Cardiac septum (tissue), 1 donor: ENCODE data around the gene PAX8. TPM values are rescaled to one million over a fixed set of nuclear protein-coding genes. Genes with fewer than 3 reads are reported as not detected.

Source experiments
- DNase-seq: peaks from one replicate; pipeline ENCODE4 v3.0.0-alpha.2; 2020; ENCODE audit warnings: low spot score
- intact Hi-C: fragments of 100-400 bp; cut with DNase I; formaldehyde crosslinking; loops from one replicate; pipeline ENCODE4 v1.14.0; 2022
- total RNA-seq: library from RNA; stranded (reverse); fragmentation: NEBNext Ultra II Directional; extraction: Animal tissue kit (Norgen Biotek cat#: 25700); gene quantifications from one replicate; pipeline ENCODE4 v1.2.1, GENCODE V29; 2021
- donor health status: DM: no; HTN: no; CAD: no.

Gene PAX8
- total RNA-seq, 1 donor from 2014 or later = 0.35 TPM

DNA sequence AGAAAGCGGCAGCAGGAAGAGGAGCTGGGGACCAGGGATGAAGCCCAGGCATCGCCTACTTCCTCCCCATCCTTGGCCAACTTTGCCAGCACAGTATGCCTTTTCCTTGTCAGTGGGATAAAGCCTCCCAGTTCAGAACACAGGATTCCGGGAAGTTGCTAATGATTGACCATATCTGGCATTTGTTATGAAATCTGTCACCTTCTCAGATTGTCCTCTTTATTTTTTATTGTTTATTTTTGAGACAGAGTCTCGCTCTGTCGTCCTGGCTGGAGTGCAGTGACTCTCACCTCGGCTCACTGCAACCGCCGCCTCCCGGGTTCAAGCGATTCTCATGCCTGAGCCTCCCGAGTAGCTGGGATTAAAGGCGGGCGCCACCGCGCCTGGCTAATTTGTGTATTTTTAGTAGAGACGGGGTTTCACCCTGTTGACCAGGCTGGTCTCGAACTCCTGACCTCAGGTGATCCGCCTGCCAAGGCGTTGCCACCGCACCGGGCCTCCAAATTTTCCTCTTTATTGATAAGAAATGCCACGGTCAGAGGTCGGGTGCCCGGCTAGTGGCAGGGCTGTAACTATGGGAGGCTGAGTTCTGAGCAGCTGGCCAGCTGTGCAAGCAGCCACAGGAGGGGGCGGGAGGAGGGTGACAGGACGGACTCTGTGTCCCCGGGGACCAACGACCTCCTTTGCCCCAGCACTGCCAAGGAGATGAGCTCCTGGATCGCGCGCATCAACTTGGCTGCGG is 80.5 kb downstream of the PAX8 start:
- DNase-seq = no peak
- intact Hi-C loops = loop anchor here (2.0 kb wide), 1 partner anchor 59 kb away; no protein-coding TSS in a partner anchor

- no peak for DNase-seq
- intact Hi-C loops = loop anchor here (2.0 kb wide), 1 partner anchor 59 kb away; no protein-coding TSS in a partner anchor
Observed at GRCh38 chr2:113197347-113198047, 81.2 kb downstream of the PAX8 start.

DNA sequence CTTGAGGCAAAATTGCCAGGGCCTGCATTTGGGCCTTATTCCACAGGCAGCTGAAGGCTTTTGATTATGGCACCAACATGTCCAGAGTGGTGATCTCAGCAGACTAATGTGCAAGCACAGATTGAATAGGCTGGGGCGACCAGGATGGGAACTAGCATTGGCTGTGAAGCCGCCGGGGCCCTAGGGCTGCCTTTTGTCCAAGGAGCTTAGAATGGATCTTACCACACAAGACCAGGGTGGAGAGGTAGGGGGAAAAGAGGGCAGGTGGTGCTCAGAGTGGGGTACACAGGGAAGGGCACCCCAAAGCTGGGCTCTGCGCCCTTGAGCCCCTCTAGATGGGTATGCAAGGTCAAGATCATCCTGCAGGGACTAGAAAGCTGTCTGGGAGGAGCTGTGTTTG is 81.9 kb downstream of the PAX8 start:
- intact Hi-C loops = no loop called here
- no peak for DNase-seq

- DNase-seq = no peak
- intact Hi-C loops = no loop called here
Observed at GRCh38 chr2:113195923-113196501, 82.7 kb downstream of the PAX8 start.

DNA sequence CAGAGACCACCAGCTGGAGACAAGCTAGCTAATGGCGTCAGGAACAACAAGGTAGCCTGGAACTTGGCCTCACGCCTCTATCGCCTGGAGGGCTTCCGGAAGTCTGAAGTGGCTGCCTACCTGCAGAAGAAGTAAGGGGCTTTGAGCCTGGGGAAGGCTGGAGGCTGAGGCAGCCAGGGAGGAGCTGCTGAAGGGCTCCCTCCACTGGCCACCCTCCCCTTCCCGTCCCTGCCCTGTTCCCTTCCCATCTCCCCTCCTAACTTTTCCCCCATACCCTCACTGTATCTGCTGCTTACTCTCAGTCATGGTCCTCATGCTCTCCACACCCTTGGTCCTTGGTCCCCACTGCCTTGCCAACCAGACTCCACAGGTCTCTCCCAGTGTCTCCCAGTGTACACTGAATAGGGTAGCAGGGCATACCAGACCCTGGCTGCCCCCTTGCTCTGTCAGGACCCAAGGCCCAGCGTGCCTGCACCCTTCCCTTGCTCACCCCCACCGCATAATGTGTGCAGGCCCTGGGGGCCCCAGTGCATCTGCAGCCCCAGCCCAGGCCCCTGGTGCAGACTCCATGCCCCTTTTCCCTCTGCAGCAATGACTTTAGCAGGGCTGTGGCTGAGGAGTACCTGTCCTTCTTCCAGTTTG is 86.1 kb downstream of the PAX8 start:
- no peak for DNase-seq
- intact Hi-C loops = no loop called here

GRCh38 chr2:113190871-113191270 is 87.8 kb downstream of the PAX8 start:
- DNase-seq = no peak
- intact Hi-C loops = no loop called here

DNA sequence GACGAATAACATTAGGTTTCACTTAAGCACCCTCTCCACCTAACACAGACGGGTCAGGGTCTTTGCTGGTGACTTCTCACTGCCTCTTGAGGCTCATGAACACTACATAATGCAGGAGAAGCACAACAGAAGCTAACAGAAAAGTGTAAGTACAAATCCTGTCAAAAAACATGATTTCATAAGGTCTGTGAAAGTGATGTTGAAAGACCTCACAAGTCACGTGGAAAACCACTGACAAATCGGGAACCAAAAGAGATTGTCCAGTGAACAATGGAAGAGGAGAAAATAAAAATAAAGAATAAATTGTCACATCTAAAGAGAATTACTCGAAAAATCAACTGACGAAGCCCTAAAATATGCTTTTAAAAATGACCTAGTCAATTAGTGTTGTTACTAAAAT is 91.0 kb downstream of the PAX8 start:
- no peak for DNase-seq
- intact Hi-C loops = no loop called here

DNA sequence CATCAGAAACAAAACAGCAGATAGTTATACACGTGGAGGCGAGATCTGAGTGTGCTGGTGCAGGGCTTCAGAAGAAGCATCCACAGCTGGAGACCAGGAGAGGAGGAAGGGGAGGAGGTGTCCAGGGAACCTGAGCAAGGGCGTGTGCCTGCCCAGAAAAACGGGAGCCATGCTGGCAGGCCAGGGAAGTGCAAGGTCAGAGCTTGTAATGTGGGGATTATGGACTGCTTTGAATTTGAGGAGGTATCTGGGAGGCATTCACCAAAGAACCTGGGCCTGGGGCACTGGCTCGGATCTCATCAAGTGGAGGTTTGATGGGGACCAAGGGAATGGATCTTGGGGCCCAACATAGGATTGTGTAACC is 92.3 kb downstream of the PAX8 start:
- intact Hi-C loops = no loop called here

GRCh38 chr2:113185664-113186432 is 92.9 kb downstream of the PAX8 start:
- DNase-seq = no peak
- intact Hi-C loops = no loop called here

More for the DNA sequence above, 92.3 kb downstream of the PAX8 start:
- no peak for DNase-seq

- no peak for DNase-seq
- intact Hi-C loops = no loop called here
Observed at GRCh38 chr2:113184531-113185230, 94.0 kb downstream of the PAX8 start.

GRCh38 chr2:113183703-113184102 is 95.0 kb downstream of the PAX8 start:
- no peak for DNase-seq
- intact Hi-C loops = no loop called here

GRCh38 chr2:113183264-113183663 is 95.5 kb downstream of the PAX8 start:
- peak; percentile 43 for DNase-seq
- intact Hi-C loops = no loop called here

DNA sequence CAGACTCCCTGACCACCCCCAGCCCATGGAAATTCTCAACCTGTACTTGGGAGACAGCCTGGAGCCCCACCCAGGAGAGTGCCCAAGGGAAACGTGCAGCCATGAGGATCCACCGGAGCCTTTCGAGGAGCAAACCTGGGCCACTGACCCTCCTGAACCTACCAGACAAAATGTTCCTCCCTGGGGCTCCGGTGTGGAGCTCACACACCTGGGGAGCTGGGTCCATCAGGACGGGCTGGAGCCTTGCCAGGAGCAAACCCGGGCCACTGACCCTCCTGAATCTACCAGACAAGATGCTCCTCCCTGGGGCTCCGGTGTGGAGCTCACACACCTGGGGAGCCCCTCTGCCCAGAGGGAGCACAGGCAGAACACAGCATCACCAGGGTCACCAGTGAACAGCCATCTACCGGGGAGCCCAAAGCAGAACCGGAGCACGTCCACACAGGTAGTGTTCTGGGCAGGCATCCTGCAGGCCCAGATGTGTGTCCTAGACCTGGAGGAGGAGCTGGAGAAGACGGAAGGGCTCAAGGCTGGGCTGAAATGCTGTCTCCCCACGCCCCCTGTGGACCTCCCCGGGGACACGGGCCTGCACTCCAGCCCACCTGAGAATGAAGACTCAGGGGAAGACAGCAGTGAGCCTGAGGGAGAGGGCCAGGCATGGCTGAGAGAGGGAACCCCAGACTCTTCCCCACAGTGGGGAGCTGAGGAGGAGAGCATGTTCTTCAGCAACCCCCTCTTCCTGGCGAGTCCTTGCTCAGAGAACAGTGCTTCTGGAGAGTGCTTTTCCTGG is 96.1 kb downstream of the PAX8 start:
- DNase-seq = peak; percentile 43
- intact Hi-C loops = no loop called here

GRCh38 chr2:113181258-113182051 is 97.3 kb downstream of the PAX8 start:
- DNase-seq = peak; percentile 53
- intact Hi-C loops = no loop called here

DNA sequence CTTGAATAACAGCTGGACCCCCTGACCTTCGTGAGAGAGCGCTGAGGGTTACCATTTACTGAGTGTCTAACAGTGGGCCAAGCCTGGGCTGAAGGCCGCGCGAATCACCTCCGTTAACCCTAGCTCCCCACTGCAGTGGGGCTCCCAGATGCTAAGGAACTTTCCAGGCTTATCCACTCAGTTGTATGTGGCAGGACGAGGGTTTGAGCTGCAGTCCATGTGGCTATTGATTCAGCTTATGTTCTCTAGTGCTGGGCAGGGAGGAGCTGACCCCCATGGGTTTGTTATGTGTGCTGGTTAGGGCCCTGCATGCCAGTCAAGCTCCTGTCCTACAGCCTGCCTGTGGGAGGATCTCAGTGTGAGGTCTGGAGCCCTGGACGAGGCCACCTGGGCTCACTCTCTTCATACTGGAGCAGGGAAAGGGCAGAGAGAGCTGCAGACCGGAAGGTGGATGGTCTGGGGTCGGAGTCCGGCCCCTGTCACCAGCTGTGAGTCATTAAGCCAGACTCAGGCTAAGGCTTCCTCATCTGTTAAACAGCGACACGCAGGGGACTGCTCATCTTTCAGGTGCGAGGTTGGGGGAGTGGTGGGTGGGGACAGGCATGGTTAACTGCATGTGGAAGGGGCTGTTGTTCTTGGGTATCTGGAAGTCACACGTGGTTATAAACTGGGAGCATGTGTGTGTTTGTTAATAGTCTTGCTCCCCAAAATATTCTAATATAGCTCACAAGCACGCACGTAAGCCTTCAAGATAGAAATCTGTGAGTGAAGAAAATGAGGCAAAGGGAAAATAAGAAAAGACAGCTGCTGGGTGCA is 98.4 kb downstream of the PAX8 start:
- intact Hi-C loops = no loop called here
- peak; percentile 73 for DNase-seq

GRCh38 chr2:113179446-113180045 is 99.2 kb downstream of the PAX8 start:
- intact Hi-C loops = no loop called here
- peak; percentile 14 for DNase-seq
